ENCODE data around the gene CD151. TPM values are rescaled to one million over a fixed set of nuclear protein-coding genes. Genes with fewer than 3 reads are reported as not detected.

The CD151 gene
- total RNA-seq, 4 donors from 2014 or later = 135 to 326 (median 298) TPM

- DNase-seq = no peak
- H3K36me3 ChIP-seq = no peaks in the 10 kb centered on the region
Measured at GRCh38 chr11:788953-789940, 43.5 kb upstream of the CD151 start.

DNA sequence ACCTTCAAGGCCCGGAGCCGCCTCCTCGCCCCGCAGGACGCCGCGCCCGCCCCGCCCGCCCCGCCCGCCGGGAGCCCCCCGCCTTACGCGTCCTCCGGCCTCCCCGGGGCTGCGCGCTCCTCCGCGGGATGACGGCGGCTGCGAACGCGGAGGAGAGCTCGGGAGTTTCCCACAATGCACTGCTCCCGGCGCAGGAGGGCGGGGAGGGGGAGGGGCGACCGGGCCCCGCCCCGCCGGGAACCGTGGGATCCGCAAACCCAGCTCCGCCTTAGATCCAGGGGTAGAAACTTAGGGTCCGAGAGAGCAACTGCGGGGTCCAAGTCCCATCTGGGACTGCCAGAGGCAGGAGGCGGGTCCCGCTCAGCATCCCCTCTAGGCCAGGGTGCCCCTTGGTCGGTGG, 42.8 kb upstream of the CD151 start, which contains the start of gene CEND1:
CEND1 (minus strand) TSS at position 148 of the 400 bp plus-strand sequence. CDS start 1,514 bp downstream, outside the sequence.
- Histone ChIP-seq H3K4me1 (peaks cover 3 to 9% of the 10 kb centered on the region in 2 donors), H3K4me3 (replicated peaks in 1 of 3) (no peak within 1 kb of the TSS), H3K27ac (no peak within 1 kb of the TSS), H3K27me3 (no peaks in the 10 kb centered on the region), H3K9me3 (no peaks in the 10 kb centered on the region), H3K36me3 (no peaks in the 10 kb centered on the region)
- 12% methylated on average over 5 of the region's 44 CpGs; no CpG with 5 or more reads in 1 of the 2 donors for WGBS, 2 donors
- intact Hi-C loops (cut with DNase I) = no loop called here
- TF ChIP-seq, protein P1, sequence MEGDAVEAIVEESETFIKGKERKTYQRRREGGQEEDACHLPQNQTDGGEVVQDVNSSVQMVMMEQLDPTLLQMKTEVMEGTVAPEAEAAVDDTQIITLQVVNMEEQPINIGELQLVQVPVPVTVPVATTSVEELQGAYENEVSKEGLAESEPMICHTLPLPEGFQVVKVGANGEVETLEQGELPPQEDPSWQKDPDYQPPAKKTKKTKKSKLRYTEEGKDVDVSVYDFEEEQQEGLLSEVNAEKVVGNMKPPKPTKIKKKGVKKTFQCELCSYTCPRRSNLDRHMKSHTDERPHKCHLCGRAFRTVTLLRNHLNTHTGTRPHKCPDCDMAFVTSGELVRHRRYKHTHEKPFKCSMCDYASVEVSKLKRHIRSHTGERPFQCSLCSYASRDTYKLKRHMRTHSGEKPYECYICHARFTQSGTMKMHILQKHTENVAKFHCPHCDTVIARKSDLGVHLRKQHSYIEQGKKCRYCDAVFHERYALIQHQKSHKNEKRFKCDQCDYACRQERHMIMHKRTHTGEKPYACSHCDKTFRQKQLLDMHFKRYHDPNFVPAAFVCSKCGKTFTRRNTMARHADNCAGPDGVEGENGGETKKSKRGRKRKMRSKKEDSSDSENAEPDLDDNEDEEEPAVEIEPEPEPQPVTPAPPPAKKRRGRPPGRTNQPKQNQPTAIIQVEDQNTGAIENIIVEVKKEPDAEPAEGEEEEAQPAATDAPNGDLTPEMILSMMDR (IDR thresholded peaks at IDR 0.05) = no peak
- no peak for TF ChIP-seq POLR2A (IDR thresholded peaks at IDR 0.05)
- no peak for DNase-seq

More at GRCh38 chr11:788953-789940, 43.5 kb upstream of the CD151 start:
- Histone ChIP-seq H3K4me1 (peaks cover 0 to 7% of the 10 kb centered on the region in 2 donors), H3K27ac (no peak overlapping the region), H3K27me3 (no peaks in the 10 kb centered on the region), H3K4me3 (replicated peaks in 1 of 3) (no peak overlapping the region), H3K9me3 (no peaks in the 10 kb centered on the region)
- intact Hi-C loops (cut with DNase I) = no loop called here
- TF ChIP-seq, protein P1 (IDR thresholded peaks at IDR 0.05) = no peak
- no peak for TF ChIP-seq POLR2A (IDR thresholded peaks at IDR 0.05)
- WGBS, 2 donors = 47 to 53% methylated on average over 6 to 16 of the region's 31 CpGs

- H3K27ac ChIP-seq = no peak overlapping the region
- H3K27me3 ChIP-seq = no peaks in the 10 kb centered on the region
- 55 to 74% methylated on average over 7 to 13 of the region's 18 CpGs for WGBS, 2 donors
- H3K9me3 ChIP-seq = no peaks in the 10 kb centered on the region
- H3K4me1 ChIP-seq = peaks cover 13 to 19% of the 10 kb centered on the region in 2 donors
- no peak for DNase-seq
- H3K36me3 ChIP-seq = no peaks in the 10 kb centered on the region
- H3K4me3 ChIP-seq (replicated peaks in 1 of 3) = no peak overlapping the region
- intact Hi-C loops (cut with DNase I) = no loop called here
- TF ChIP-seq POLR2A (IDR thresholded peaks at IDR 0.05) = no peak
- TF ChIP-seq, protein P1 (IDR thresholded peaks at IDR 0.05) = no peak
Measured at GRCh38 chr11:790721-791564, 41.8 kb upstream of the CD151 start.

DNA sequence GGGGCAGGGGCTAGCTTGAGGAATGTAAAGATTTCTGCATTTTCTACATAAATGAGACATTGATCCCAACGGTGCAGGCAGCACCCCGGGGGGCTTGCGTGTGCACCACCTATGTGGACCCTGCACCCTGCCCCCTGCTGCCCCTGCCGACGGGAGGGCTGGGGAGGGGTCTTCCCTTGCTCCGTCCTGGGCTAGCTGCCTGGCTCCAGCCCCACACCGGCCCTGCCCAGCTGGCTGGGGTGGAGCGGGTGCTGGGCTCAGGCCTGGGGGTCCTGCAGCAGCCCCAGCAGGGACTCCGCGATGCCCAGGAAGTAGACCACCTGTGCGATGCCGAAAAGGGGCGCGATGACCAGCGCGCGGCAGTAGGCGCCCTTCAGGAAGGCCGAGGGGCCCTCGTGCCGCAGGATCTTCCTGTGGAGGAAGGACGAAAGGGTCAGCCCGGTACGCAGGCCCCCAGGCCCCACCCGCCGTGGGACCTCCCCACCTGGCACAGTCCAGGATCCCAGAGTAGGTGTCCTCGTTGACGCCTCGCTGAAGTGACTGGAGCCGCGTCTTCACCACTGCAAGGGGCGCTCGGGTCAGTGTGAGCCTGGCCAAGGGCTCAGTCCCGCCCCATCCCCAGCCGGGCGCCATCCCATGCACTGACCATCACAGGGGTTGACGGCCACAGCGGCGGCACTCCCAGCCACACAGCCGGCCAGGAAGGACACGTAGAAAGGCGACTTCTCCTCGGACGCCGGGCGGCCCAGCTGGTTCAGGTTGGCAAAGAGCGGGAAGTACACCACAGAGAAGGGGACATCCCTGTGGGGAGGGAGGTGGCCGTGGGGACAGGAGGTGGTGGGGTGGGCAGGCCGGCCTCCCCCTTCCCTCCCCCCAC, 40.9 kb upstream of the CD151 start:
- intact Hi-C loops (cut with DNase I) = no loop called here
- Histone ChIP-seq H3K9me3 (no peaks in the 10 kb centered on the region), H3K4me1 (peaks cover 22 to 26% of the 10 kb centered on the region in 2 donors), H3K27me3 (no peaks in the 10 kb centered on the region), H3K27ac (no peak overlapping the region), H3K36me3 (no peaks in the 10 kb centered on the region), H3K4me3 (replicated peaks in 1 of 3) (no peak overlapping the region)
- DNase-seq = no peak
- TF ChIP-seq, protein P1 (IDR thresholded peaks at IDR 0.05) = no peak
- no peak for TF ChIP-seq POLR2A (IDR thresholded peaks at IDR 0.05)
- 95 to 96% methylated on average over 32 to 40 of the region's 49 CpGs for WGBS, 2 donors

Measured in thyroid gland (tissue), 4 donors.